Transverse colon (tissue), 4 donors: ENCODE data around the gene LEF1. TPM values are rescaled to one million over a fixed set of nuclear protein-coding genes. Genes with fewer than 3 reads are reported as not detected.

Experiments used
- DNase-seq: peaks from one replicate; pipeline ENCODE4 v3.0.0-alpha.2; 2019
- H3K27ac ChIP-seq, 4 donors: fragments of 200-600 bp; sonication (generic); 2 replicates each; pipeline ENCODE4 v1.5.1; 2016 to 2018; ENCODE audit warnings: inconsistent platforms in 4 of 4
- H3K27me3 ChIP-seq: fragments of 200-600 bp; sonication (generic); 2 replicates; pipeline ENCODE4 v1.5.1; 2017; ENCODE audit warnings: inconsistent platforms
- H3K36me3 ChIP-seq, 4 donors: fragments of 200-600 bp; sonication (generic); 2 replicates each; pipeline ENCODE4 v1.5.1; 2017 to 2019; ENCODE audit warnings: inconsistent platforms in 4 of 4
- H3K4me1 ChIP-seq, 4 donors: fragments of 200-600 bp; sonication (generic); 2 replicates each; pipeline ENCODE4 v1.5.1; 2017 to 2020; ENCODE audit warnings: inconsistent platforms in 4 of 4
- H3K4me3 ChIP-seq, 4 donors: fragments of 200-600 bp; sonication (generic); 1 replicate in 1 of 4; 2 replicates in 3 of 4; pipeline versions ENCODE4 v1.5.1 to v1.6.1; 2017 to 2019; ENCODE audit warnings: inconsistent platforms in 4 of 4
- H3K9me3 ChIP-seq, 2 donors: fragments of 200-600 bp; sonication (generic); 2 replicates each; pipeline ENCODE4 v1.5.1; 2017 to 2019; ENCODE audit warnings: inconsistent platforms in 2 of 2
- EP300 ChIP-seq: sonication (generic); formaldehyde crosslinking; IDR thresholded peaks from one replicate; pipeline ENCODE4 v1.6.1; 2017; ENCODE audit warnings: antibody characterized with exemption, low read depth
- POLR2A ChIP-seq: fragments of 450-650 bp; IDR thresholded peaks from one replicate; pipeline ENCODE4 v1.6.1; 2016; ENCODE audit warnings: antibody characterized with exemption, mild to moderate bottlenecking, moderate library complexity
- POLR2AphosphoS5 ChIP-seq, 3 donors: sonication (generic); formaldehyde crosslinking; IDR thresholded peaks; one replicate each; pipeline ENCODE4 v1.6.1; 2016; ENCODE audit warnings: antibody characterized with exemption in 3 of 3
- WGBS, 2 donors: methylation state at CpG; one replicate each; pipeline ENCODE4 v1.1.5; 2018; ENCODE audit warnings: low coverage in 1 of 2; 5-methylcytosine and 5-hydroxymethylcytosine counted together
- in situ Hi-C, 4 donors: fragments of 200-750 bp; cut with MboI; loops; one replicate each; pipeline versions ENCODE4 v1.15.0 to v1.15.1; 2017; ENCODE audit warnings: low sequenced_read_pairs in 3 of 4, low pct_ligation_motif_present in 1 of 4, low pct_unique_long_range_greater_than_20kb in 1 of 4
- intact Hi-C: fragments of 100-400 bp; cut with DNase I; formaldehyde crosslinking; loops from one replicate; pipeline ENCODE4 v1.15.1; 2023; ENCODE audit warnings: low total_unique reads
- total RNA-seq, 4 donors: library from RNA; depleted of rRNA; stranded (reverse); fragments of >200 nt; gene quantifications; one replicate each; pipeline ENCODE4 v1.1.0, GENCODE V29; 2016
- TF ChIP-seq, protein P1 (sequence below), 5 experiments: fragments of 200-600 bp in 3 of 5; fragments of 450-650 bp in 2 of 5; sonication (generic) in 3 of 5; IDR thresholded peaks; 1 replicate in 2 of 5; 2 replicates in 3 of 5; pipeline ENCODE4 v1.5.1; 2016 to 2017; ENCODE audit warnings: antibody characterized with exemption in 5 of 5, inconsistent platforms in 3 of 5, mild to moderate bottlenecking in 2 of 5, moderate library complexity in 1 of 5

Gene LEF1
- total RNA-seq, 4 donors from 2014 or later, result 1.4 to 29.2 (median 8.7) TPM

DNA sequence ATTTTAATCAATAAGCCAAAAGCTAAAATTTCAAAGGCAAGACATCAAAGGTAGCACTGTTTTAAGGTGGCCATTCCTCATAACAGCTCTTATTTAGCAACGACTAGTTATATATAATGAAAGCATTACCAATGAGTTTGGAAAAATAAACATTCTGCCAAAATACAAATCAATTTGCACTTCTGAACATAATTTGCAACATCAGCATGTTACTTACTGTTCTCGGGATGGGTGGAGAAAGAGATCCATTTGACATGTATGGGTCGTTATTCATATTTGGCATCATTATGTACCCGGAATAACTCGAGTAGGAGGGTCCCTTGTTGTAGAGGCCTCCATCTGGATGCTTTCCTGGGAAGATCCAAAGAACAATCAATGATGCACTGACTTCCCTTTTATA, 5.4 kb downstream of the LEF1 start:
- H3K4me3 ChIP-seq, result no peak overlapping the region
- no peaks in the 10 kb centered on the region for H3K36me3 ChIP-seq
- 78 to 90% methylated on average over 5 of the region's 5 CpGs for WGBS, 2 donors
- H3K4me1 ChIP-seq, result peaks cover 3 to 22% (median 17%) of the 10 kb centered on the region in 4 donors
- TF ChIP-seq POLR2A, result no peak
- TF ChIP-seq, protein P1, sequence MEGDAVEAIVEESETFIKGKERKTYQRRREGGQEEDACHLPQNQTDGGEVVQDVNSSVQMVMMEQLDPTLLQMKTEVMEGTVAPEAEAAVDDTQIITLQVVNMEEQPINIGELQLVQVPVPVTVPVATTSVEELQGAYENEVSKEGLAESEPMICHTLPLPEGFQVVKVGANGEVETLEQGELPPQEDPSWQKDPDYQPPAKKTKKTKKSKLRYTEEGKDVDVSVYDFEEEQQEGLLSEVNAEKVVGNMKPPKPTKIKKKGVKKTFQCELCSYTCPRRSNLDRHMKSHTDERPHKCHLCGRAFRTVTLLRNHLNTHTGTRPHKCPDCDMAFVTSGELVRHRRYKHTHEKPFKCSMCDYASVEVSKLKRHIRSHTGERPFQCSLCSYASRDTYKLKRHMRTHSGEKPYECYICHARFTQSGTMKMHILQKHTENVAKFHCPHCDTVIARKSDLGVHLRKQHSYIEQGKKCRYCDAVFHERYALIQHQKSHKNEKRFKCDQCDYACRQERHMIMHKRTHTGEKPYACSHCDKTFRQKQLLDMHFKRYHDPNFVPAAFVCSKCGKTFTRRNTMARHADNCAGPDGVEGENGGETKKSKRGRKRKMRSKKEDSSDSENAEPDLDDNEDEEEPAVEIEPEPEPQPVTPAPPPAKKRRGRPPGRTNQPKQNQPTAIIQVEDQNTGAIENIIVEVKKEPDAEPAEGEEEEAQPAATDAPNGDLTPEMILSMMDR (IDR thresholded peaks at IDR 0.05), result no peak
- no peak for TF ChIP-seq POLR2AphosphoS5 (IDR thresholded peaks at IDR 0.05)
- no peak for TF ChIP-seq EP300
- no peaks in the 10 kb centered on the region for H3K9me3 ChIP-seq
- in situ Hi-C loops (no loop called here), intact Hi-C loops (no loop called here)
- H3K27ac ChIP-seq, result no peak overlapping the region
- DNase-seq, result no peak
- H3K27me3 ChIP-seq, result peaks cover 81% of the 10 kb centered on the region

DNA sequence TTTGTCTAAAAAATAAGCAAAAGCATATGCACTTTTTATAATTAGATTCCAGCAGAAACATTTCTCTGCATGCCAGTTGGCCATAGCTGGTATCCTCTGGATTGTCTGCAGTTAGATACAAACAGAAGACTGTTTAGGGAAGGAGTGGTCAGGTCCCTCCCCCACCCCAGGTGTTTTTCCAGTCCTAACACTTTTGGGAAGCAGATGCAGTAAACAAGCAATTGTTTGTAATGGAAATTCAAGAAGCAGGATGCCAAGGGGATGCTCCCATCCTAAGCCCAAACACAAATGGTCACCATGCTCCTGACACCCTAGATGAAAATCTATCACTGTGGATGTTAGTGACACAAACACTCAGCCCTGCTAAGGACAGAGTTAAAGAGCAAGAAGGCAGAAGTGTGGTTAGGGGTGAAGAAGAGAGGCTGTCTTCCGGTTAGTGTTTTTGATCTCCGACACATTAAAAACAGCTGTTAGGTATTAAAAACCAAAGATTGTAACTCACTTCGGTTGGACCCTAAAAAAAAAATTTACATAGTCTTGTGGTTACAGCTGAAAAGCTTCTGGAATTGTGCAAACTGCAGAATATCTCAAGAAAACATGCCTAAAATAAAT, 7.9 kb downstream of the LEF1 start:
- Histone ChIP-seq H3K36me3 (no peaks in the 10 kb centered on the region), H3K4me1 (no peaks in the 10 kb centered on the region), H3K27ac (no peak overlapping the region), H3K4me3 (no peak overlapping the region), H3K9me3 (no peaks in the 10 kb centered on the region), H3K27me3 (peaks cover 56% of the 10 kb centered on the region)
- WGBS, 2 donors, result 38 to 71% methylated on average over 2 to 3 of the region's 3 CpGs
- intact Hi-C loops, result no loop called here
- TF ChIP-seq EP300 (no peak), POLR2AphosphoS5 (IDR thresholded peaks at IDR 0.05) (no peak), POLR2A (no peak)
- TF ChIP-seq, protein P1 (IDR thresholded peaks at IDR 0.05), result no peak
- DNase-seq, result no peak
- in situ Hi-C loops, result no loop called here

DNA sequence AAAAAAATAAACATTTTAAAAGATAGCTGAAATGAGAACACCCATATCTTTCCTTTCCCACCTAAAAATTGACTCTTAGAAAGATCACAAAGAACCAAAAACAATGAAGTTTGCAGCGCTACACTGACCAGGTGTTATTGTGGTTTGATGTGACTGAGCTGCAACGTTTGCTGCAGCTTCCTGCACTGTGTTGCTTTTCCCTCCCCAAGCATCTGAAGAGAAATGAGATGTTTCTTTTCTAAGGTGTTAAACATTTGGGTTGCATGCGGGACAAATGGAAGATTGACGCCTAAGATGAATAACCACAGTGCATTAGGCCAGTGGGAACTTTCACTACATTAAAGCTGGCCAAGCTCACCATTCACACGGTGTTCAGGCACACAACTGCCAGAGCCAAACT, 8.9 kb downstream of the LEF1 start:
- DNase-seq, result no peak
- peaks cover 46% of the 10 kb centered on the region for H3K27me3 ChIP-seq
- H3K36me3 ChIP-seq, result no peaks in the 10 kb centered on the region
- intact Hi-C loops (no loop called here), in situ Hi-C loops (no loop called here)
- no peaks in the 10 kb centered on the region for H3K9me3 ChIP-seq
- no peaks in the 10 kb centered on the region for H3K4me1 ChIP-seq
- 71 to 81% methylated on average over 5 of the region's 5 CpGs for WGBS, 2 donors
- H3K4me3 ChIP-seq, result no peak overlapping the region
- TF ChIP-seq, protein P1 (IDR thresholded peaks at IDR 0.05), result no peak
- TF ChIP-seq EP300 (no peak), POLR2A (no peak), POLR2AphosphoS5 (IDR thresholded peaks at IDR 0.05) (no peak)
- H3K27ac ChIP-seq, result no peak overlapping the region

DNA sequence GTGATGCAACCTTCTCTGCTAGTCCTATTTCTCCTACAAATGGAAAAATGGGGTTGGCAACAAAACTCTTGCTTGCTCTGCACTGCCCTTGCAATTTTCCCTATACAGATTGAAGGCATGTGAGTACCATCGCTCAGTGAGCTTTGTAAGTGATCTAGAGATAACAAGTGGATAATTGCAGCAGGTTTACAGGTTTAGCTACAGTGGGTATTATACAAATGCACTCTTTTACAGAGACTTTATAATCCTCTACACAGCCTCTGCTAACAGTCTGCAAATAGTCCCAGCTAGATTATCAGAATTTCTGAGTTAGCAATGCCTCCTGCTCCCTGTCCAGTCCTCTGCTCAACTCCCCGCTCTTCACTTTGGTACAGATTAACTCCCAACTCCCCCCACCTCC, 11.1 kb downstream of the LEF1 start:
- no peak overlapping the region for H3K27ac ChIP-seq
- H3K36me3 ChIP-seq, result no peaks in the 10 kb centered on the region
- 40 to 53% methylated on average over 1 to 2 of the region's 2 CpGs for WGBS, 2 donors
- H3K4me3 ChIP-seq, result no peak overlapping the region
- no peak for DNase-seq
- in situ Hi-C loops, result no loop called here
- intact Hi-C loops, result no loop called here
- no peaks in the 10 kb centered on the region for H3K9me3 ChIP-seq
- no peaks in the 10 kb centered on the region for H3K4me1 ChIP-seq
- TF ChIP-seq POLR2A, result no peak
- TF ChIP-seq POLR2AphosphoS5 (IDR thresholded peaks at IDR 0.05), result no peak
- TF ChIP-seq, protein P1 (IDR thresholded peaks at IDR 0.05), result no peak
- TF ChIP-seq EP300, result no peak
- H3K27me3 ChIP-seq, result peaks cover 24% of the 10 kb centered on the region
